Vagina (tissue), 2 donors: ENCODE measurements around the gene DBNDD1. TPM values are rescaled to one million over a fixed set of nuclear protein-coding genes. Genes with fewer than 3 reads are reported as not detected.

Experiments used
- DNase-seq, 2 donors: peaks; one replicate each; pipeline ENCODE4 v3.0.0-alpha.2; 2017; ENCODE audit errors: extremely low spot score in 2 of 2
- H3K27ac ChIP-seq: fragments of 200-600 bp; sonication (generic); one replicate; pipeline ENCODE4 v1.5.1; 2019
- H3K27me3 ChIP-seq: fragments of 200-600 bp; sonication (generic); one replicate; pipeline ENCODE4 v1.5.1; 2019
- H3K36me3 ChIP-seq, 2 donors: fragments of 200-600 bp; sonication (generic); one replicate each; pipeline ENCODE4 v1.5.1; 2017 to 2019
- H3K4me1 ChIP-seq: fragments of 200-600 bp; sonication (generic); one replicate; pipeline ENCODE4 v1.5.1; 2019
- H3K4me3 ChIP-seq, 2 donors: fragments of 200-600 bp; sonication (generic); 1 replicate in 1 of 2; 2 replicates in 1 of 2; pipeline ENCODE4 v1.5.1; 2016 to 2019
- H3K9me3 ChIP-seq: fragments of 200-600 bp; sonication (generic); one replicate; pipeline ENCODE4 v1.5.1; 2019
- CTCF ChIP-seq, 3 experiments: fragments of 450-650 bp in 2 of 3; fragments of 200-600 bp in 1 of 3; sonication (generic) in 1 of 3; IDR thresholded peaks; one replicate each; pipeline ENCODE4 v1.5.1; 2017 to 2019; ENCODE audit warnings: antibody characterized with exemption in 3 of 3, mild to moderate bottlenecking in 2 of 3, moderate library complexity in 2 of 3
- POLR2A ChIP-seq, 2 donors: fragments of 450-650 bp; IDR thresholded peaks; one replicate each; pipeline ENCODE4 v1.6.1; 2017; ENCODE audit warnings: antibody characterized with exemption in 2 of 2, mild to moderate bottlenecking in 2 of 2, moderate library complexity in 2 of 2
- POLR2AphosphoS5 ChIP-seq, 2 donors: sonication (generic); formaldehyde crosslinking; IDR thresholded peaks; one replicate each; pipeline ENCODE4 v1.9.0; 2017; ENCODE audit warnings: antibody characterized with exemption in 2 of 2, mild to moderate bottlenecking in 2 of 2, low read depth in 1 of 2; ENCODE audit not compliant: insufficient read depth in 1 of 2
- intact Hi-C: fragments of 100-400 bp; cut with DNase I; formaldehyde crosslinking; loops from one replicate; pipeline ENCODE4 v1.15.1; 2023
- total RNA-seq: library from RNA; depleted of rRNA; stranded (reverse); fragments of >200 nt; gene quantifications from one replicate; pipeline ENCODE4 v1.2.3, GENCODE V29; 2016

DBNDD1 gene
- total RNA-seq, 1 donor from 2014 or later: 8.1 TPM

DNA sequence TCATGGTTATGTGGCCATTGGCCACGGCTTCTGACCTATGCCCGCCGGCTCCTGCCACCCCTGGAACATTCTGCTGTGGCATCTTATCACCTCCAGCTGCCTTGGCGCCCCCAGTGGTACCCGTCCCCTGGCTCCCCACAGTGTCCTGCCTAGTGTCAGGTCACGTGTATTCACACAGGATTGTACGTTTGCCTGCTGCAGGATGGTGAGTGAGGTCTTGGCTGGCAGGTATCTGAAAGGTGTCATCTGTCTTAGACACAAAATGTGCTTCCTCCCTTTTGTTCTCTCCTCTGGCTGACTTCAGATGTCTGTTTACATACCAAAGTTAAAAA, 24.9 kb downstream of the DBNDD1 start:
- H3K36me3 ChIP-seq: peaks cover 0 to 38% of the 10 kb centered on the region in 2 donors
- H3K27ac ChIP-seq: no peak overlapping the region
- no peaks in the 10 kb centered on the region for H3K4me1 ChIP-seq
- no peak for DNase-seq
- H3K27me3 ChIP-seq: no peaks in the 10 kb centered on the region
- intact Hi-C loops: no loop called here
- TF ChIP-seq POLR2A (IDR thresholded peaks at IDR 0.05) (no peak), POLR2AphosphoS5 (IDR thresholded peaks at IDR 0.05; ENCODE audit: insufficient read depth in 1 of 2, low read depth in 1 of 2) (no peak), CTCF (IDR thresholded peaks at IDR 0.05) (no peak)
- no peak overlapping the region for H3K4me3 ChIP-seq
- H3K9me3 ChIP-seq: no peaks in the 10 kb centered on the region

DNA sequence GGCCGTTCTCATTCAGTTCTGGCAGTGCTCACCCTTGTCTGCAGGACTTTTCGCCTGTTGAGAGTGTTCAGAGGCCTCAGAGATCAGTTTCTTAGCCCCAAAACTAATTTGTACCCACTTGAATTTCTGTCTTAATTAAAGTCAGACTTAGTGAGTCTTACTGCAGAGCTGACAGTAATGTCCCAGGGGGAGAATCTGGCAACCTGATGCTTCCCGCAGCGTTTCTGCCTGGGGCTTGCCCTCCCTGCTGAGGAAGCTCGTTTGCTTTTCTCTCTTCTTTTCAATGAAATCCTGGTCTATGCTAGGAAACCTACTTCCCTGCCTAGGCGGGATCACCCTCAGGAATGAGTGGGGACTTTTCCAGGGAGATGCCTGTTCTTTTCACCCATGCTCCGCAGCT, 25.3 kb downstream of the DBNDD1 start:
- Histone ChIP-seq H3K36me3 (peaks cover 0 to 39% of the 10 kb centered on the region in 2 donors), H3K4me1 (no peaks in the 10 kb centered on the region), H3K4me3 (no peak overlapping the region), H3K27ac (no peak overlapping the region), H3K9me3 (no peaks in the 10 kb centered on the region), H3K27me3 (no peaks in the 10 kb centered on the region)
- DNase-seq: no peak
- intact Hi-C loops: no loop called here
- TF ChIP-seq CTCF (IDR thresholded peaks at IDR 0.05) (no peak), POLR2A (IDR thresholded peaks at IDR 0.05) (no peak), POLR2AphosphoS5 (IDR thresholded peaks at IDR 0.05; ENCODE audit: insufficient read depth in 1 of 2, low read depth in 1 of 2) (no peak)

DNA sequence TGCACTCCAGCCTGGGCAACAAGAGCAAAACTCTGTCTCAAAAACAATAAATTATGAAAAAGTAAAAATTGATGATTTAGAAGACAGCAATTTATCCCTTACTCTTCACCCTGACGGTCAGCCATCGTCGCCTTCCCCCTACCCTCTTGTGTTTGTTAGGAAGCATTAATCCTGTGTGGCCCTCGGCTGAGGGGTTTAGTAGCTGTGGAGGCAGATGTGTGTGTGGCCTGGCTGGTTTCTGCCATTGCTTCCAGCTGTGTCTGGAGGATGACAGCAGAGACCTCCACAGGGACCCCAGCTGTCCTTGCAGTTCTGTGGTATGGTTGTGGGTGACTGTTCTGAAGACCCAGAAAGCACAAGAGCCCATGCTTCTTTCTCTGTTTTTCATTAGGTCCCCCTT, 25.9 kb downstream of the DBNDD1 start:
- no peak for DNase-seq
- Histone ChIP-seq H3K4me3 (no peak overlapping the region), H3K4me1 (no peaks in the 10 kb centered on the region), H3K36me3 (peaks cover 0 to 45% of the 10 kb centered on the region in 2 donors), H3K27ac (no peak overlapping the region), H3K27me3 (no peaks in the 10 kb centered on the region), H3K9me3 (no peaks in the 10 kb centered on the region)
- intact Hi-C loops: no loop called here
- no peak for TF ChIP-seq CTCF (IDR thresholded peaks at IDR 0.05)
- TF ChIP-seq POLR2AphosphoS5 (IDR thresholded peaks at IDR 0.05; ENCODE audit: insufficient read depth in 1 of 2, low read depth in 1 of 2): no peak
- no peak for TF ChIP-seq POLR2A (IDR thresholded peaks at IDR 0.05)

DNA sequence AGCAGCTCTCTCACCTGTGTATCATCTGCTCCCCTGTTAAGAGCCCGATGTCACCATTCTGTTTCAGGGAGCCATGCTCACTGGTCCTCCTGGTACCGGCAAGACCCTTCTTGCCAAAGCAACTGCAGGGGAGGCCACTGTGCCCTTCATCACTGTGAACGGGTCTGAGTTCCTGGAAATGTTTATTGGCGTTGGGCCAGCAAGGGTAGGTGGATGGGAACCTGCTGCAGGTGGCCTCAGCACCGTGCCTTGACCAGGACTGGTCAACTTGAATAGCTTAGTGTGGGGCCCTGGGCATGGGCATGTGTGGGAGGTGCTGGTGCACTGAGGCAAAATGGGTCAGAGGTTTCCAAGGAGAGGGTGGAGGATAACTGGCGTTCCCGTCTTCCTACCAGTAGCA, 28.5 kb downstream of the DBNDD1 start:
- peaks cover 3 to 59% of the 10 kb centered on the region in 2 donors for H3K36me3 ChIP-seq
- DNase-seq: no peak
- intact Hi-C loops: no loop called here

DNA sequence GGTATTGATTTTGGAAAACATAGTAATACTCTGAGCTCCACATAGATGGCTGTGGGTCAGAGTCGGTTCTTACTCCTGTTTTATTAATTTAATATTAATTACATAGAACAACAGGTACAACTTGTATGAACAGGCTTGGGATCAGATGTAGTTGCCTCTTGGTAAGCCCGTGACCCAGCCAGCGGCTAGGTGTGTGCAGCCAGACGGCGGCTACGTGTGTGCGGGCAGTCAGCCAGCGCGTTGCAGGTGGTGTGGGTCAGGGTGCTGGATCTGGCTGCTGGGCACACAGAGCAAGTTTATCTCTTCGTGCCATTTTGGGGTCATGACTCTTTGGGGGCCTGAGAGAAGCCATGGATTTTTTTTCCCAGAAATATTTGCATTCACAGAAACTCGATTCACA, 30.3 kb downstream of the DBNDD1 start:
- intact Hi-C loops: no loop called here
- DNase-seq: no peak
- Histone ChIP-seq H3K27ac (no peak overlapping the region), H3K4me1 (no peaks in the 10 kb centered on the region), H3K9me3 (no peaks in the 10 kb centered on the region), H3K27me3 (no peaks in the 10 kb centered on the region), H3K4me3 (no peak overlapping the region), H3K36me3 (peaks cover 3 to 67% of the 10 kb centered on the region in 2 donors)
- TF ChIP-seq POLR2AphosphoS5 (IDR thresholded peaks at IDR 0.05; ENCODE audit: insufficient read depth in 1 of 2, low read depth in 1 of 2) (no peak), POLR2A (IDR thresholded peaks at IDR 0.05) (no peak), CTCF (IDR thresholded peaks at IDR 0.05) (no peak)

More for the DNA sequence above, 28.5 kb downstream of the DBNDD1 start:
- Histone ChIP-seq H3K4me3 (no peak overlapping the region), H3K27ac (no peak overlapping the region), H3K27me3 (no peaks in the 10 kb centered on the region), H3K4me1 (no peaks in the 10 kb centered on the region), H3K9me3 (no peaks in the 10 kb centered on the region)
- no peak for TF ChIP-seq POLR2AphosphoS5 (IDR thresholded peaks at IDR 0.05; ENCODE audit: insufficient read depth in 1 of 2, low read depth in 1 of 2)
- TF ChIP-seq CTCF (IDR thresholded peaks at IDR 0.05): no peak
- TF ChIP-seq POLR2A (IDR thresholded peaks at IDR 0.05): no peak
